ENCODE data around the gene SERPINA6.
"Not testable (repeated sequence)": the region's sequence is repeated elsewhere in the genome, so short reads cannot be mapped to it uniquely, and the experiment has no call there.

DNA sequence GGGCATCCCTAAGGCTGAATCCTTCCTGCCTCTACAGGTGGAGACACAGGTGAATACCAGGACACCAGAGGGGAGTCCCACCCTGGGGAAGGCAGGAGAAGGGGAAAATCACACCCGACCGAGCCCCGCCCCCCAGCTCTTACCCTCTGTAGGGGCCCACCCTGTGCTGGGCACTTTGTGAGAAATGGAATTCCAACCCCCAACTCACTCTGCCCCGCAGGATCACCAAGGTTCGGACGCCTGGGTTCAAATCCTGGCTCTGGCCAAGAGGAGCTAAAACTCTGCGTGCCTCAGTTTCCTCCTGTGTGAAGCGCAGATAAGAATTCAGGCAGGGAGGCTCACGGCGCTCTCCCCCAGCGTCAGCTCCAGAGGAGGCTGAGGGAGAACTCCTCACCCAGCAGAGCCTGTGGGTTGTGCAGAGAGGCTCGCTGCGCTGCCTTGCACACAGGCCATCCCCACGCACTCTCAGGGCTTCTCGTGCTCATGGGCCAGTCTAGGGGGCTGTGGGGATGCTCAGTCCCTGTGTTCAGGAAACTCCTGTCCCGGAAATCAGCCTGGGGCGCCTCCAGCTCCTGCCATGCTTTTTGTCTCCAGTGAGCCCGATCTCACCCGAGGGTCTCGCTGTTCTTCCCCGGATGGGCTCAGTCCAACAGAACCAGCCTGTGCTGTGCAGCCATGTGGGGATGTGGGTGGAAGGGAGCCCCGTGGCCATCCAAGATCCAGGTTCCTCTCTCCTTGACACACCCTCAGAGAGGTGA lies 46.8 kb upstream of the SERPINA6 start:
- not testable (repeated sequence) for TF ChIP-seq EZH2 (IDR thresholded peaks at IDR 0.05; ENCODE audit: low read depth)
- TF ChIP-seq, protein P1, sequence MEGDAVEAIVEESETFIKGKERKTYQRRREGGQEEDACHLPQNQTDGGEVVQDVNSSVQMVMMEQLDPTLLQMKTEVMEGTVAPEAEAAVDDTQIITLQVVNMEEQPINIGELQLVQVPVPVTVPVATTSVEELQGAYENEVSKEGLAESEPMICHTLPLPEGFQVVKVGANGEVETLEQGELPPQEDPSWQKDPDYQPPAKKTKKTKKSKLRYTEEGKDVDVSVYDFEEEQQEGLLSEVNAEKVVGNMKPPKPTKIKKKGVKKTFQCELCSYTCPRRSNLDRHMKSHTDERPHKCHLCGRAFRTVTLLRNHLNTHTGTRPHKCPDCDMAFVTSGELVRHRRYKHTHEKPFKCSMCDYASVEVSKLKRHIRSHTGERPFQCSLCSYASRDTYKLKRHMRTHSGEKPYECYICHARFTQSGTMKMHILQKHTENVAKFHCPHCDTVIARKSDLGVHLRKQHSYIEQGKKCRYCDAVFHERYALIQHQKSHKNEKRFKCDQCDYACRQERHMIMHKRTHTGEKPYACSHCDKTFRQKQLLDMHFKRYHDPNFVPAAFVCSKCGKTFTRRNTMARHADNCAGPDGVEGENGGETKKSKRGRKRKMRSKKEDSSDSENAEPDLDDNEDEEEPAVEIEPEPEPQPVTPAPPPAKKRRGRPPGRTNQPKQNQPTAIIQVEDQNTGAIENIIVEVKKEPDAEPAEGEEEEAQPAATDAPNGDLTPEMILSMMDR (conservative IDR thresholded peaks at IDR 0.05) = not testable (repeated sequence)

All from PC-9 (cell line).